ENCODE results near the gene LRCH1. TPM values are rescaled to one million over a fixed set of nuclear protein-coding genes. Genes with fewer than 3 reads are reported as not detected.

The LRCH1 gene
- total RNA-seq, 1 experiment from 2014 or later = 4.9 TPM

GRCh38 chr13:46799139-46799538 is 246.2 kb downstream of the LRCH1 start:
- no peak for DNase-seq (ENCODE audit: low spot score)

DNA sequence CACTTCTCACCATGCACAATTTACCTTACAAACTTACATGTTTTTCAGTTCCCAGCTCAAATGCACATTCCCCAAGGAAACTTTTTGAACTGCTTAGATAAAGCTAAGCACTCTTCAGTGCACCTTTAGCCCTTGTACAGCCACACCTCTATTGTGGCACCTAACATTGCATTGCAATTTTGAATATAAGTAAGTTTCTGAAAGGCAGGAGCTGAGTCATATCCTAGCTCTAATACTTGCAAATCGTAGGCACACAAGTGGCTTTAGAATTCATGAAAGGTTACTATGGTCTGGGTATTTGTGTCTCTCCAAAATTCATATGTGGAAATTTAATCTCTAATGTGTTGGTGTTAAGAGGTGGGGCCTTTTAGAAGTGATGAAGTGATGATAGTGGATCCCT is 248.9 kb downstream of the LRCH1 start:
- no peak for DNase-seq (ENCODE audit: low spot score)

Other genes with a start within 250 kb of the LRCH1 start
- gene RUBCNL, start 165.9 kb upstream of the LRCH1 start, total RNA-seq (2014; rRNA removed; shearing (Covaris generic)) = 0.14 and 0.29 TPM in 2 replicates
- 146 and 160 TPM in 2 replicates for gene ESD, start 244.0 kb downstream of the LRCH1 start, total RNA-seq (2014; rRNA removed; shearing (Covaris generic))